Measurements from ENCODE around the gene SLC44A5. TPM values are rescaled to one million over a fixed set of nuclear protein-coding genes. Genes with fewer than 3 reads are reported as not detected.
"Not testable (repeated sequence)": the region's sequence is repeated elsewhere in the genome, so short reads cannot be mapped to it uniquely, and the experiment has no call there.

Gene SLC44A5
- total RNA-seq, 2 experiments from 2014 or later, result 0.15 to 0.23 TPM

DNA sequence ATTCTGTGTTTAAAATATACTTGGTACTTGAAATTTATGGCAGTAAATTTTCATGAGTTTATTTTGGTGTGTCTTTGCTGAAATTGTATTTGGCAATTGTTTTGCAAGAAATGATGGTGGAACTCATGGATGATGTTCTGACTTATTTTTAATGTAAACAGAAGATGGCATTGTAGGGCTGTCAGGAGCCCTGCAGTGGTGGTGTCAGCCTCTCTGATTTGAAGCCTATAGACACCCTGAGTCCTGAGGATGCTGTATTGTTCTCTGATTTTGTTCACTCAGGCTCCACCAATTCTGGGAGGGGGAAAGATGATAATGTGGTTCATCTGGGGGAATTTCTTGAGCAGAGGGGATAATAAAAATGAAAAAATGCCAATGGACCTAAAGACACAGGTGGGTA lies 396.9 kb downstream of the SLC44A5 start:
- ChIA-PET CTCF (no interaction called here), POLR2A (no interaction called here)

DNA sequence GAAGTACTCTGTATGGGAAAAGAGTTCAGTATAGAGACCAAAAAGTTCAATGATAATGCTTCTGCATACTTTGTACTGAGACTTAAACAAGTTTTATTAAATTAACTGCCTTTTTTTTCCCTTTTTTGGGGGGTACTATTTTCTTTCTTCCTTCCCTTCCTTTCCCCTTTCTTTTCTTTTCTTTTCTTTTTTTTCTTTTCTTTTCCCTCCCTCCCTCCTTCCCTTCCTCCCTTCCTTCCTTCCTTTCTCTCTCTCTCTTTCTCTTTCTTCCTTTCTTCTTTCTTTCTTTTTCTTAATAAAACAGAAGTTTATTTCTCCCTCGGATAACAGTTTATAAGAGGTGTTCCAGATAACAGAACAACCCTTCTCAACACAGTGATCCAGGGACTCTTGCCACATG lies 399.3 kb downstream of the SLC44A5 start:
- CTCF ChIA-PET, result no interaction called here

DNA sequence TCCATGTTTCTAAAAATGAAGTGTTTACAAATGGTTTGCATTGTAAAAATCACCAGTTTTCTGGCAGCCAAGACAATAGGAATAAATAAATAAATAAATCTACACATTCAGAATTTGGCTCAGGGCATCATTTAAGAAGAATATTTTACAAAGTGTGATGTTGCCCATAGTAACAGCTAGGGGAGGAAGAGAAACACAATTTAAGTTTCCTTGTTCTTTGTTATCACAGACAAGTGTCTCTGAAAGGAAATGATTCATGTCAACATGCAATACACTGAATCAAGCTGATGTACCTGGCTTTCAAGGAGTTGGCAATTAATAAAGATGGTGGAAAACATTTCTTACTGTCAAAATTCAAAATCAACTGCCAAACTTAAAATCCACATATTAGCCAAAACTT lies 402.1 kb downstream of the SLC44A5 start:
- CTCF ChIA-PET, result no interaction called here

More for the DNA sequence above, 399.3 kb downstream of the SLC44A5 start:
- POLR2A ChIA-PET, result no interaction called here

DNA sequence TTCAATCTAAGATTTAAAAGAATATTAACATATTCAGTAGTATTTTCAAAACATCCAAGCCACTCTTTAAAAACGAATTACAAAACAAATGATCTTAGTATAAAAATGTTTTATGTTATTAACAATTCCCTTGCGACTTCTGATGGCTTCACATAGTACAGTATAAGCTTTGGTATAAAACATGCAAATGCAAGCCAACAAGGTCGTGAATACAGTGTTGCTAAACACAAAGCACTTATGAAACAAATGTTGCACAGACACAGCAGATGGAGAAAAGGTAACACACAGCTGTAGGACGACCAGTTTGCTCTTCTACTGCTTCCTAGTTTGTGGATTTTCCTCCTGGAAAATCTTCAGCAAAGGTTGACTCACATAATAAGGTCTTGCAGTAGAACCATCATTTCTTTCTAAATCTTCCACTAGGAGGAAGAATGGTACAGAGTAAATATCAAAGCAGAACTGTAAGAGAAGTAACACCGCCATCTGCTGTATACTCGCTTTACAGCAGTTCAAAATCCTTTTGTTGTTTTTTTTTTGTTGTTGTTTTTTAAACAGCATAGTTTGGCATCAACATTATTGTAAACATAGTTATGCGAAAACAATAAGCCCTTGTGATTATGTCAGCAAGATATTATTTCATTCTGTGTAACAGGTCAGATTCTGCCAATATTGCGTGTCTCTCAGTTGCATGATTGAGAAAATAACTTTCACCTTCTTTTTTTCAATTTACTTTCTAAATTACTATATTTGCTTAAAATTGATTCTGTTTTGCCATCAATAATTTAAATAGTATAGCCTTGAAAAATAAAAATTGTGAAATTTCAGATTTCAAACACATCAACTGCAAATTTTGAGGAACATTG lies 407.3 kb downstream of the SLC44A5 start:
- CTCF ChIA-PET, result no interaction called here
- POLR2A ChIA-PET, result no interaction called here

More for the DNA sequence above, 402.1 kb downstream of the SLC44A5 start:
- POLR2A ChIA-PET, result no interaction called here

DNA sequence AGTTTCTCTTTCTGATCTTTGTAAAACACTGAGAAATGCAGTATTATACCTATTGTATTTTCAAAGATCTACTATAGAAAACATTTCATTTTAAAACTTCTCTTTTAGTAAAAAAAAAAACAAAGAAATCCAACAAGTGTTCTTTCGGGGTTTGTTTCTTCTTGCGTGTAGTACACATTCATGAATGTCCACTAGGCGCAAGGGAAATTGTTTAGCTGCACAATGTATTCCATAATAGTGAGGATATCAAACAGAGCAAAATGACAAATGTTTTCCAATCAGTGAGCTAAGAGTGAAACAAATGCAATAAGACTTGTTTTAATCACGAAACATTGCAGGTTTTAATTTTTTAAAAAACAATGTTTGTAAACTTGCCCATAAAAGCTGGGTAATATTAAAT lies 408.2 kb downstream of the SLC44A5 start:
- CTCF ChIA-PET, result no interaction called here
- POLR2A ChIA-PET, result no interaction called here

DNA sequence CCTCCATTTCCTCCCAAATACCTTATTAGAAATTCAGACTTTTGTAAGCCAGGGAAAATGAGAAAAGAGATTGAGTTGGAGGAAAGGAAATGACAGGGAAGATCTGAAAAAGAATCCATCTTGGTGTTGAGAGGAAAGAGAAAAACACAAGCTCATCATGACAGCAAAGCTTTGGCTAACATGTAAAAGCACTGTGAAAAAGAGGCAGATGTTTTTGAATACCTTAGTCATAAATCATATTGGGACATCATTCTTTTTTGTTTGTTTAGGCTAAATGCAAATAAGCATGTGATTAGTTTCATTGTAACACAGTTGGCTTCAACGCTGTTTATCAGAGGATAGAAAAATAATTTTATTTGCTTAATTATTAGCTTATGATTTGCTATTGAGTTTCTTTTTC lies 412.2 kb downstream of the SLC44A5 start:
- ChIA-PET POLR2A (no interaction called here), CTCF (no interaction called here)

DNA sequence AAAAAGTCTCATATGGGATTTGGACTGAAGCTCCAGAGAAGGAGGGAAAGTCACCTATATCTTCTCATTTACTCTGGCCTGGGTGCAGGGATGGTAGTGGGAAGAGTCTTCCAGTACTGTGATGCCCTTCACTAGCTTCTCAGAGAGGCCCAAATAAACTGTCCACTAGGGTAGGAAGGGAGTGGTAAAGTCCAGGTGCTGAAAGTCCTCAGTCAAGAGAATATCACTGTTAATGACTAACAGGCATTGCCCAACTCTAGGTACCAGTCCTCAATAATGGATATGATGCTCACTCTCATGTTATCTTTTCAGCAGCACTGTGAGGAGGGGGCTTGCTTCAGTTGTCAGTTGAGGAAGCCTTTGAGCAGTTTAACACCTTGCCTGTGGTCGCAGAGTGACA lies 412.8 kb downstream of the SLC44A5 start:
- POLR2A ChIA-PET, result no interaction called here
- CTCF ChIA-PET, result no interaction called here

DNA sequence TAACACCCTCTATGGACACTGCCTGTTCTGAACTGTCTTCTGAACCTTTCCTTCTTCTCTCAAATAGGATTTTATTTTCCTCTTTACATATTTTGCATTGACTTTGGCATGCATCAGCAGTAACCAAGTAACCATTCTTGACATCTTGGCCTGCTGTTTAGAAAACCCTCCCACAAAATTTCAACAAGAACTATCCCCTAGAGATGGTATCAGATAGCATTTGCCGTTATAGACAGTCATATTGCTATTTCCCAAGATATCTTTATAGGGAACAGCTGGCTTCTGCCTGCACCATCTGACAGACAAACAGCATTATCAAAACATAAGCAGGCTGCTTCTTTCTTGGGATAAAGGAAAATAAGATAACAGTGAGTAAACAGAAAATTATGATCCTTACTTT lies 422.0 kb downstream of the SLC44A5 start:
- ChIA-PET CTCF (no interaction called here), POLR2A (no interaction called here)

DNA sequence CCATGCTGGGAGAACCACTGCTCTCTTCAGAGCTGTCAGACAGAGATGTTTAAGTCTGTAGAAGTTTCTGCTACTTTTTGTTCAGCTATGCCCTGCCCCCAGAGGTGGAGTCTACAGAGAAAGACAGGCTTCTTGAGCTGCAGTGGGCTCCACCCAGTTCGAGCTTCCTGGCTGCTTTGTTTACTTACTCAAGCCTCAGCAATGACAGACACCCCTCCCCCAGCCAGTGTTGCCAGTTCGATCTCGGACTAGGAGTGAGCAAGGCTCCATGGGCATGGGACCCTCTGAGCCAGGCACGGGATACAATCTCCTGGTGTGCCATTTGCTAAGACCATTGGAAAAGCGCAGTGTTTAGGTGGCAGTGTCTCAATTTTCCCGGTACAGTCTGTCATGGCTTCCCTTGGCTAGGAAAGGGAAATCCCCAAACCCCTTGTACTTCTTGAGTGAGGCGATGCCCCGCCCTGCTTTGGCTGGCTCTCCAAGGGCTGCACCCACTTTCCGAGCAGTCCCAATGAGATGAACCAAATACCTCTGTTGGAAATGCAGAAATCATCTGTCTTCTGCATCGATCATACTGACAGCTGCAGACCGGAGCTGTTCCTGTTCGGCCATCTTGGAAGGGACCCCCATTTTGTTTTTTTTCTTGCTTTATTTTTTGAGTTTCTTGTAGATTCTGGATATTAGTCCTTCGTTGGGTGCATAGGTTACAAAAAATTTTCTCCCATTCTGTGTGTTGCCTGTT lies 429.5 kb downstream of the SLC44A5 start:
- POLR2A ChIA-PET, CTCF ChIA-PET: not testable (repeated sequence)

DNA sequence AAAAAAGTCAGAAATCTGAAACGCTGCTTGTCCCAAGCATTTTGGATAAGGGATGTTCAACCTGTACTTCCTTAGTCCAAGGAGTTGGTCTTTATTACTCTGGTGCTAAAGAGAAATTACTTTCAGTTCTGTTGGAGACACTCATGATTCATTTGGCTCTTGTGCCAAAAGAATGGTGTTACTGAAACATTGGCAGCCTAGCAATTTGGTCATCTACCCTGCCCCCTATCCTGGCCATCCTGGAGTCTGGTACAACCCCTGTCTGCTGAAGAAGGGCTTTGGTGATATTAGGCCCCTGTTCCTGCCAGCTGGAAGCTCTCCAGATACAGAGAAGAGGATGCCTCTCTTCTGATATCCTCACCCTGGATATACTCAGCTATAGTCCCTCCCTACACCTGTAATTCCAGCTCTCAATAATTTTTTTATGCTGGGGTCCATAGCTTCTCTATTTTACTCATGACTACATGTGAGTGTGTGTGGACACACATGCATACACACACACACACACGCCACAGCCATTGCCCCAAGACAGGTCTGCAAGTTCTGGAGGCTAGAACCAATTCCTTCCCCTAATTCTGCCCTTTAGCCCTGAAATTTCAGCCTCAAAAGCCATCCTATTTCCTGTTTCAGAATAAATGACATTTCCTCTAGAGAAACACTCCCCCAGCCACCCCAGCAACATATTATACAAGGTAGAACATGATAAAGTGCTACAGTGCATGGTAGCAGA lies 436.7 kb downstream of the SLC44A5 start:
- ChIA-PET CTCF (no interaction called here), POLR2A (no interaction called here)

DNA sequence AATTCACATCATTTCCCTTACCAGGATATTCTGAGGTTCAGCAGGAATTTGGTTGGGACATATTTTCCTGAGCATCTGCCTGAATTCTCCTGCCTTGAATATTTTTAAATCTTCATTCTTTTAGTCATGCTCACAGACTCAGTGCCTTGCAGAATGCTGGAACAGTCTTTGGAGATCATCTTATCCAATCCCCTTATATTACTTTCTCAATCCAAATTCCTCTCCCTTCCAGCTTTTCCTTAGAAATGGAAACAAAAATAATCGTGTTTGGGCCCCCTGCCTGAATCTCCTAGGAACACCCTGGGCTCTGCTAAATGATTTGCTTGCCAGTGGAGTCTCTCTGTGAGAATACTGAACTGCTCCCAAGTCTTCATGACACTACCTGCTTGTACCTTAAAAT lies 438.4 kb downstream of the SLC44A5 start:
- ChIA-PET CTCF (no interaction called here), POLR2A (no interaction called here)

DNA sequence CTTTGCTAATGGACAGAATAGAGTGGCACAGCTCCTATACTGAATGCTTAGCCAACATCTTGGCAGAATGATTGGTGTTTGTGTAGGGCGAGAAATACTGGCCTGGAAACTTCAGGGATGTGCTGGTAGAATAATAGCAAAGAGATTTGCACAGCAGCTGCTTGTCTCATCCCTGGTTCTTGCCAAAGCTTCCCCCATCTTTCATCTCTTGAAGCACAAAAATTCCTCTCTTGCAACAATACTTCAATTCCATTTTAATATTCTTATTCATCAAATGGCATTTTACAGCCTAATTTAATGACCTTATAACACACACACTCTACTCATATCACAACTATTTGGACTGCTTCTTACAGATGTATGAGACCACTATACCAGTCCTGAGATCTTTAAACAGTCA lies 439.0 kb downstream of the SLC44A5 start:
- CTCF ChIA-PET, result no interaction called here
- POLR2A ChIA-PET, result no interaction called here

DNA sequence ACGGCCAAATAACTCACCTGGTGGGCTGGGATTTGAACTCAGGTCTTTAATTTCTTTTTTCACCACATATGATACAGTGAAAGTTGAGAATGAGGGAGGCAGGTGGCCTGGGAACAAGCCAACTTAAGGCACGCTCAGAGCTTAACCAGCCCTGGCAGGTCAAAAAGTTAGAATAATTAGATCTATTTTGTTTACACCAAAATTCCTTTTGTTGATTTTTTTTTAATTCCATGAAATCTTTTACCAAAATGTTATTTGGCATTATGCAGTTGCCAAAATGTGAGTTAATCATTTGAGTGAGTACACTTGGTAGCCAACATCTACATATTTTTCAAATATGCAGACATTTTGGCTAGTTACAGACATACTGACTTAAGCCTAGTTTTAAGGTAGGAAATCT lies 439.9 kb downstream of the SLC44A5 start:
- POLR2A ChIA-PET, result no interaction called here
- CTCF ChIA-PET, result no interaction called here

DNA sequence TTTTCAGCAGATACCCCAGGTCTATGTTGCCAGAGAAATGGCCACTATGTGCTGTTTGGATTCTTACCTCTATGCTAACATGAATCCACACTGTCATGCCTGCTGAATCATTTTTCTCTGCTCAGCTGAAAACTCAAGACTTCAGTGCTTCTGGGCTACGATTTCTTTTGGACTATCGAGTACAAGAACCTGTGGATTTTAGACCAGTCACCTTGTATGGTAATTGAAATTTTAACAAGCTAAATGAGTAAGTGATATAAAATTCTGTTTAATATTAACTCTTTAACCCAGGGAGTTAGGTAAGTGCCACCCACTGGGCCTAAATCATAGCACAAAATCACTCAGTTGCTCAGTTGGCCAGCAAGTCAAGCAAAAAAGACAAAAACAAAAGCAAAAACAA lies 440.9 kb downstream of the SLC44A5 start:
- CTCF ChIA-PET, result no interaction called here
- POLR2A ChIA-PET, result no interaction called here

DNA sequence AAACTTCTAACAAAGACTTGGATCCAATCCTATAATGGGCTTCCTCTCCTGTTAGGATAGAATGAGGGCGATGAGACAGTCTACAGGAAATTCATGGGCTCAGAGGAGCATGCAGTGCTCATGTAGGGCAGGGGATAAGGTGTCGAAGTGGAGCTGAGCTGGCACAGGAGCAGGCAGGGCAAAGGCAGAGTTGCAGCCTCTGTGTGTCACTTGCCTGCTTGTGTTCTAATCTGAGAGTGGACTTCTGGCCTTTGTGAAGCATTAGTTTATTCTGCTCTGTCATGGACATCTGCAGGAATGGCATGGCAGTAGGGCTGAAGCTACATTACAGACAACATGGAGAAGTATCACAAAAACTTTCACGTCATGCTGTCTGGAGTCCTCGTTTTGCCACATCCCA lies 444.1 kb downstream of the SLC44A5 start:
- POLR2A ChIA-PET, result no interaction called here
- CTCF ChIA-PET, result no interaction called here

DNA sequence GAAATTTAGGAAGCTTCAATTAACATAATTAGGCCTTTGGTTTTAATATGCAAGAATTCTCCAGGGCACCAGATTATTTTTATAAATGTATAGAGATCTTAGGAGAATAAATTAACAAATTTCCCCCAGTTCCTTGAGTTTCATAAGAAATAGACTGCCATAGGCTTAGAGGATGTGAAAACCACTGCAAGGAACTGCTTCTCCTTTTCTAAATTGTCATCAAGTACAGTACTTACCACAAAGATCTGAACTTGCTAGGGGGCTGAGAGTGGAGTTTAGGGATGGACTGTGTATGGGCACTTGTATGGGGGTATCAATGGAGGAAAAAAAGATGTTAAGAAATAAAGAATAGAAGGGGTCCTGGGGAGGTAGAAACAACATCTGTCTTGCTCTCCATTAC lies 445.6 kb downstream of the SLC44A5 start:
- CTCF ChIA-PET, result no interaction called here
- POLR2A ChIA-PET, result no interaction called here

DNA sequence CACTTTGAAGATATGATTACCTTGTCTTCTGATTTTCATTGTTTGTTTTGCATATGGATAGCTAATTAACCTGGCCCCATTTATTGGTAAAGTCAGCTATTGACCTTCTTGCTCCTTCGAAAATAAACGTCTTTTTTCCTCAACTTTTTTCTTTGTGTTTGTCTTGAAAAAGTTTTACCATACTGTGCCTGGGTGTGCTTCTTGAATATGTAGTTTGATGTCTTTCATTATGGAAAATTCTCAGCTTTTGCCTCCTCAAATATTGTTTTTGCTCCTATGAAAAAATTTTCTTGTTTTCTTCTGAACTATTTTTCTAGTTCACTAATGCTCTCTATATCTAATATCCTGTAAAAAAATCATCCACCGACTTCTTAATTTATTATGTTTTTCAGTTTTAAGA lies 451.8 kb downstream of the SLC44A5 start:
- ChIA-PET CTCF (no interaction called here), POLR2A (no interaction called here)
